CD8-positive, alpha-beta memory T cell (primary cell): Measurements from ENCODE around the gene FRY. TPM values are rescaled to one million over a fixed set of nuclear protein-coding genes. Genes with fewer than 3 reads are reported as not detected.
A peak's percentile ranks its signal among the peaks of the same experiment; 100 is the strongest.
"Not testable (repeated sequence)": the region's sequence is repeated elsewhere in the genome, so short reads cannot be mapped to it uniquely, and the experiment has no call there.

Source experiments
- CTCF ChIA-PET: fragments of 350-600 bp; sonication (Branson Sonifier 250); formaldehyde crosslinking; loops from one replicate; lab custom pipeline; 2021; ENCODE audit warnings: antibody characterized with exemption; lab: Charles Lee
- POLR2A ChIA-PET: fragments of 350-600 bp; sonication (Branson Sonifier 250); formaldehyde crosslinking; loops from one replicate; lab custom pipeline; 2021; ENCODE audit warnings: antibody characterized with exemption; lab: Charles Lee
- DNase-seq, 5 donors: peaks; one replicate each; pipeline versions ENCODE4 v3.0.0 to v3.0.0-alpha.2; 2020 to 2022; ENCODE audit warnings: mixed read lengths in 1 of 5
- H3K27ac ChIP-seq: one replicate; pipeline ENCODE4 v1.7.0; 2013; ENCODE audit warnings: low read depth, mild to moderate bottlenecking, low read length, moderate library complexity
- H3K27me3 ChIP-seq: 2 replicates; pipeline ENCODE4 v1.7.0; 2013; ENCODE audit warnings: low read length, mild to moderate bottlenecking; ENCODE audit not compliant: insufficient read depth, poor library complexity, severe bottlenecking
- H3K36me3 ChIP-seq: 2 replicates; pipeline ENCODE4 v1.7.0; 2013; ENCODE audit warnings: mild to moderate bottlenecking, low read length, moderate library complexity; ENCODE audit not compliant: insufficient read depth
- H3K4me1 ChIP-seq: 2 replicates; pipeline ENCODE4 v1.7.0; 2013; ENCODE audit warnings: mild to moderate bottlenecking, low read length, moderate library complexity; ENCODE audit not compliant: insufficient read depth
- H3K4me3 ChIP-seq: 2 replicates; pipeline ENCODE4 v1.7.0; 2013; ENCODE audit warnings: mild to moderate bottlenecking, low read length
- H3K9me3 ChIP-seq: 2 replicates; pipeline ENCODE4 v1.7.0; 2013; ENCODE audit warnings: mild to moderate bottlenecking, low read length
- H3K27ac Mint-ChIP-seq, 8 donors: one replicate each; pipeline ENCODE4 v1.8.0; 2020 to 2021; ENCODE audit warnings: mixed read lengths in 8 of 8, mild to moderate bottlenecking in 6 of 8, inconsistent platforms in 3 of 8, moderate library complexity in 3 of 8
- H3K27me3 Mint-ChIP-seq, 2 donors: one replicate each; pipeline ENCODE4 v1.8.0; 2020 to 2021; ENCODE audit warnings: mixed read lengths in 2 of 2, mild to moderate bottlenecking in 1 of 2, moderate library complexity in 1 of 2
- H3K36me3 Mint-ChIP-seq, 3 donors: one replicate each; pipeline ENCODE4 v1.8.0; 2020 to 2021; ENCODE audit warnings: mixed read lengths in 3 of 3, inconsistent platforms in 1 of 3, mild to moderate bottlenecking in 1 of 3
- H3K4me1 Mint-ChIP-seq, 3 donors: one replicate each; pipeline ENCODE4 v1.8.0; 2020 to 2021; ENCODE audit warnings: mixed read lengths in 3 of 3, inconsistent platforms in 1 of 3, mild to moderate bottlenecking in 1 of 3
- H3K4me3 Mint-ChIP-seq, 7 donors: one replicate each; pipeline ENCODE4 v1.8.0; 2020 to 2021; ENCODE audit warnings: mixed read lengths in 7 of 7, mild to moderate bottlenecking in 6 of 7, moderate library complexity in 4 of 7, inconsistent platforms in 2 of 7
- H3K9me3 Mint-ChIP-seq, 5 donors: one replicate each; pipeline ENCODE4 v1.8.0; 2020 to 2022; ENCODE audit warnings: mixed read lengths in 5 of 5, mild to moderate bottlenecking in 3 of 5, moderate library complexity in 2 of 5, inconsistent platforms in 1 of 5
- polyA plus RNA-seq: library from polyadenylated mRNA; unstranded; fragments of 300-500 nt; fragmentation: Illumina TruSeq; gene quantifications from one replicate; pipeline ENCODE4 v1.2.3, GENCODE V29; 2021
- total RNA-seq, 2 experiments: library from RNA; stranded (reverse); gene quantifications; one replicate each; pipeline ENCODE4 v1.2.3, GENCODE V29; 2021

FRY gene
- total and polyA plus RNA-seq, 3 experiments from 2014 or later: 0.53 to 1.5 (median 0.72) TPM

DNA sequence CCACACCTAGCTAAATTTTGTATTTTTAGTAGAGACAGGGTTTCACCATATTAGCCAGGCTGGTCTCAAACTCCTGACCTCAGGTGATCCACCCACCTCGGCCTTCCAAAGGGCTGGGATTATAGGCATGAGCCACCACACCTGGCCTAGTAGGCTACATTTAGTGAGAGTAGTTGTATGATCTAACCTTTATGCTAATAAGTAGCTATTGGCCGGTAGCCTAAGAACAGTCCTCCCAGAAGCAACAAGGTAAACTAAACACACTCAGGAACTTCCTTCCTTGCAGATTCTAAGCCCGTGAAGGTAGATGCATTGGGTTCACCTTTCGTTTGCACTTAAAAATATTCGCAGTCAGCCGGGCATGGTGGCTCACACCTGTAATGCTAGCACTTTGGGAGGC lies 25.8 kb downstream of the FRY start:
- H3K4me1 Mint-ChIP-seq, CTCF ChIA-PET, H3K27me3 Mint-ChIP-seq, H3K4me3 Mint-ChIP-seq, H3K4me1 ChIP-seq, H3K27ac ChIP-seq, H3K36me3 Mint-ChIP-seq, H3K36me3 ChIP-seq, H3K9me3 ChIP-seq, DNase-seq, POLR2A ChIA-PET, H3K4me3 ChIP-seq, H3K27me3 ChIP-seq, H3K9me3 Mint-ChIP-seq: not testable (repeated sequence)
- peak overlapping the region in 1 of 8 donors; percentile 21 for H3K27ac Mint-ChIP-seq

- Histone ChIP-seq H3K4me1 (no peaks in the 10 kb centered on the region), H3K9me3 (no peaks in the 10 kb centered on the region), H3K36me3 (no peaks in the 10 kb centered on the region), H3K27me3 (no peaks in the 10 kb centered on the region), H3K27ac (no peak overlapping the region), H3K4me3 (no peak overlapping the region)
- ChIA-PET POLR2A (no interaction called here), CTCF (interaction anchor here (1.0 kb wide), 1 partner anchor 13 kb away, joined by 3 read pairs; no protein-coding TSS in a partner anchor)
- DNase-seq: no peak
- Mint-ChIP-seq H3K27me3 (peaks cover 0 to 7% of the 10 kb centered on the region in 2 donors), H3K36me3 (no peaks in the 10 kb centered on the region), H3K27ac (no peak overlapping the region), H3K4me1 (no peaks in the 10 kb centered on the region), H3K9me3 (no peaks in the 10 kb centered on the region), H3K4me3 (no peak overlapping the region)
Observed at GRCh38 chr13:32059511-32059984, 28.0 kb downstream of the FRY start.

GRCh38 chr13:32060401-32060878 lies 28.9 kb downstream of the FRY start:
- DNase-seq: no peak
- Histone ChIP-seq H3K27me3 (no peaks in the 10 kb centered on the region), H3K4me3 (no peak overlapping the region), H3K9me3 (no peaks in the 10 kb centered on the region), H3K4me1 (no peaks in the 10 kb centered on the region), H3K27ac (no peak overlapping the region), H3K36me3 (no peaks in the 10 kb centered on the region)
- H3K4me3 Mint-ChIP-seq: no peak overlapping the region
- peaks cover 0 to 7% of the 10 kb centered on the region in 2 donors for H3K27me3 Mint-ChIP-seq
- H3K36me3 Mint-ChIP-seq: no peaks in the 10 kb centered on the region
- no peaks in the 10 kb centered on the region for H3K9me3 Mint-ChIP-seq
- POLR2A ChIA-PET: no interaction called here
- no peaks in the 10 kb centered on the region for H3K4me1 Mint-ChIP-seq
- CTCF ChIA-PET: interaction anchor here (1.0 kb wide), 1 partner anchor 14 kb away, joined by 3 read pairs; no protein-coding TSS in a partner anchor
- H3K27ac Mint-ChIP-seq: no peak overlapping the region

DNA sequence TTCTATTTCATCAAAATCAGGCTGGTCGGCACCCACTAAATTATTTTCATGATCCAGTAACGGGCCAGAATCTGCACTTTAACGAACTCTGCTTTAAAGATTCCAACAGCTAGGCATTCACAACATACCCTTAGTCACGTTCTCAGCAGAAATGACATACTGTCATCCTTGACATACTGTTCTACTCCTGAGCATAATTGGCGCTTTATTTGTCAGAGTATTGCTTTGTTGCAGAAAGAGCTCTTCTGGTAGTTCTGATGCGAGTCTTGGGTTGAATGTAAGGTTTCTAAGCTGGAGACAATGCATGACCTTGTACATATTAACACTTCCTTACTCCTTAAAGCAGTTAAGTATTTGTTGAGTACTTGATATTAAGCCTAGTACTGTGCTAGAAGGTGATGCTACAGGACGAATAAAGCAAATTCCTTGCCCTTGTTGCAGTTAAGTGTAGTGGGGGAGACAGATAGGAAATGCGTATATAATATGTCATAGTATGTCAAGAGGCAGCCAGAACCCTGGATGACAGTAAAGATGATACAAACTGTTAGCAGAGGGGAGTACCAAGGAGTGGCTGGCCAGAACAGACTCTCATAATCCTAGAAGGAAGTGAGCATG lies 32.2 kb downstream of the FRY start:
- no peaks in the 10 kb centered on the region for H3K36me3 ChIP-seq
- H3K9me3 ChIP-seq: no peaks in the 10 kb centered on the region
- H3K9me3 Mint-ChIP-seq: no peaks in the 10 kb centered on the region
- no peak overlapping the region for H3K4me3 Mint-ChIP-seq
- CTCF ChIA-PET: no interaction called here
- DNase-seq: no peak
- POLR2A ChIA-PET: no interaction called here
- no peaks in the 10 kb centered on the region for H3K36me3 Mint-ChIP-seq
- no peaks in the 10 kb centered on the region for H3K4me1 ChIP-seq
- no peak overlapping the region for H3K27ac ChIP-seq
- no peak overlapping the region for H3K4me3 ChIP-seq
- no peak overlapping the region for H3K27ac Mint-ChIP-seq
- H3K27me3 ChIP-seq: no peaks in the 10 kb centered on the region
- H3K27me3 Mint-ChIP-seq: peaks cover 0 to 7% of the 10 kb centered on the region in 2 donors
- H3K4me1 Mint-ChIP-seq: no peaks in the 10 kb centered on the region

GRCh38 chr13:32067149-32067961 lies 35.8 kb downstream of the FRY start:
- Histone ChIP-seq H3K4me3 (no peak overlapping the region), H3K4me1 (no peaks in the 10 kb centered on the region), H3K27me3 (no peaks in the 10 kb centered on the region), H3K36me3 (no peaks in the 10 kb centered on the region), H3K27ac (no peak overlapping the region), H3K9me3 (no peaks in the 10 kb centered on the region)
- no peaks in the 10 kb centered on the region for H3K36me3 Mint-ChIP-seq
- POLR2A ChIA-PET: no interaction called here
- CTCF ChIA-PET: no interaction called here
- DNase-seq: no peak
- H3K4me3 Mint-ChIP-seq: no peak overlapping the region
- H3K9me3 Mint-ChIP-seq: peaks cover 0 to 10% (median 3%) of the 10 kb centered on the region in 5 donors
- H3K27me3 Mint-ChIP-seq: peaks cover 3 to 6% of the 10 kb centered on the region in 2 donors
- no peaks in the 10 kb centered on the region for H3K4me1 Mint-ChIP-seq
- H3K27ac Mint-ChIP-seq: no peak overlapping the region

DNA sequence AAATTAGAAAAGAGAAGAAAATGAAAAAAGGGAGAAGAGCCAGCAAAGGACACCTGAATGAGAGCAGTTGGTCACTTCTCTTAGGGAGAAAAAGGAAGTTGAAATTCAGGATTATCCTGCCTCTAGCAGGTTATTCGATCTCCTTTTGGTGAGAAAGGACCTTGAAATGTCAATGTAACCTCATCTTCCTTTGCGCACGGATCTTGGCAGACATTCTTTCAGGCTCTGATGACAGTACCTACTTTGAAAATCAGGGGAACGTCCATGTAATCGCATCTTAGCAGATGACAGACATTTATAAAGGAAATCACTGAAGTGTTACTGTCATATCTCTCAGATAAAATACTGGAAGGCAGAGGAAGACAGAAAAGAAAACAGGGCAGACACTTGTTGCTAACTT lies 36.7 kb downstream of the FRY start:
- no peaks in the 10 kb centered on the region for H3K36me3 Mint-ChIP-seq
- peaks cover 0 to 10% (median 3%) of the 10 kb centered on the region in 5 donors for H3K9me3 Mint-ChIP-seq
- H3K27ac Mint-ChIP-seq: no peak overlapping the region
- no peaks in the 10 kb centered on the region for H3K36me3 ChIP-seq
- no peak overlapping the region for H3K4me3 Mint-ChIP-seq
- ChIA-PET POLR2A (no interaction called here), CTCF (no interaction called here)
- H3K4me3 ChIP-seq: no peak overlapping the region
- H3K27me3 ChIP-seq: no peaks in the 10 kb centered on the region
- H3K27me3 Mint-ChIP-seq: peaks cover 3 to 6% of the 10 kb centered on the region in 2 donors
- DNase-seq: no peak
- no peak overlapping the region for H3K27ac ChIP-seq
- H3K4me1 Mint-ChIP-seq: no peaks in the 10 kb centered on the region
- H3K9me3 ChIP-seq: no peaks in the 10 kb centered on the region
- H3K4me1 ChIP-seq: no peaks in the 10 kb centered on the region

GRCh38 chr13:32073180-32073864 lies 41.7 kb downstream of the FRY start:
- peaks cover 0 to 6% of the 10 kb centered on the region in 2 donors for H3K27me3 Mint-ChIP-seq
- Histone ChIP-seq H3K4me3 (no peak overlapping the region), H3K9me3 (no peaks in the 10 kb centered on the region), H3K4me1 (no peaks in the 10 kb centered on the region), H3K27me3 (no peaks in the 10 kb centered on the region), H3K27ac (no peak overlapping the region), H3K36me3 (no peaks in the 10 kb centered on the region)
- POLR2A ChIA-PET: no interaction called here
- CTCF ChIA-PET: no interaction called here
- H3K4me3 Mint-ChIP-seq: no peak overlapping the region
- no peak for DNase-seq
- H3K27ac Mint-ChIP-seq: no peak overlapping the region
- H3K4me1 Mint-ChIP-seq: no peaks in the 10 kb centered on the region
- peaks cover 0 to 12% (median 3%) of the 10 kb centered on the region in 5 donors for H3K9me3 Mint-ChIP-seq
- no peaks in the 10 kb centered on the region for H3K36me3 Mint-ChIP-seq
